HCT116 (cell line): Measurements from ENCODE around the gene MT4. TPM values are rescaled to one million over a fixed set of nuclear protein-coding genes. Genes with fewer than 3 reads are reported as not detected.

Source experiments
- ATAC-seq: fragments of 200-7000 bp; cut with Tn5 transposase; 2 replicates; pipeline ENCODE4 v1.9.1; 2020; ENCODE audit warnings: mild to moderate bottlenecking, moderate library complexity
- BruUV-seq: library from RNA; stranded (reverse); fragments of 400-500 nt; replicated peaks from 2 replicates; lab custom pipeline; 2021; lab: Mats Ljungman, UMichigan
- CTCF ChIA-PET: fragments of 300-600 bp; sonication (Branson Sonifier 250); formaldehyde crosslinking; loops from one replicate; lab custom pipeline; 2021; ENCODE audit warnings: antibody characterized with exemption; lab: Charles Lee
- POLR2A ChIA-PET: fragments of 300-600, 350-600 bp; sonication (Branson Sonifier 250); formaldehyde crosslinking; loops from one replicate; lab custom pipeline; 2021; ENCODE audit warnings: antibody characterized with exemption; lab: Charles Lee
- RAD21 ChIA-PET, 2 experiments: fragments of 300-600 bp; sonication (Branson Sonifier 250); formaldehyde crosslinking; loops; one replicate each; lab custom pipeline; 2023; ENCODE audit warnings: low total read pairs in 2 of 2; ENCODE audit not compliant: uncharacterized antibody in 2 of 2, unreplicated experiment in 2 of 2, low non-redundant PET in 1 of 2; lab: Charles Lee
- DNase-seq: peaks from one replicate; pipeline ENCODE4 v3.0.0-alpha.2; 2010; ENCODE audit warnings: low read depth, low spot score
- H2AFZ ChIP-seq: fragments of 200-600 bp; shearing (Covaris generic), sonication (generic); 2 replicates; pipeline ENCODE4 v1.6.1; 2017; ENCODE audit warnings: low read depth, mixed run types, mixed read lengths, antibody characterized with exemption, low read length; ENCODE audit not compliant: poor library complexity, severe bottlenecking
- H3K27ac ChIP-seq: 2 replicates; pipeline ENCODE4 v1.5.1; 2012; ENCODE audit warnings: low read depth, low read length
- H3K27me3 ChIP-seq: fragments of 200-600 bp; sonication (generic); 2 replicates; pipeline ENCODE4 v1.6.1; 2016; ENCODE audit warnings: mixed run types, low read length, mixed read lengths; ENCODE audit not compliant: insufficient read depth
- H3K36me3 ChIP-seq, 2 experiments: fragments of 200-500 bp in 1 of 2; fragments of 200-600 bp in 1 of 2; sonication (Bioruptor generic) in 1 of 2; sonication (generic) in 1 of 2; 2 replicates each; pipeline versions ENCODE4 v1.5.1 to v1.6.1; 2014 to 2016; ENCODE audit warnings: low read length in 2 of 2, inconsistent platforms in 1 of 2, mixed read lengths in 1 of 2, mixed run types in 1 of 2; ENCODE audit not compliant: insufficient read depth in 2 of 2, control insufficient read depth in 1 of 2
- H3K4me1 ChIP-seq, 2 experiments: fragments of 200-600 bp in 1 of 2; sonication (generic) in 1 of 2; 2 replicates each; pipeline versions ENCODE4 v1.5.1 to v1.6.1; 2012 to 2017; ENCODE audit warnings: low read length in 2 of 2, inconsistent platforms in 1 of 2, mild to moderate bottlenecking in 1 of 2, mixed read lengths in 1 of 2, mixed run types in 1 of 2, moderate library complexity in 1 of 2; ENCODE audit not compliant: insufficient read depth in 2 of 2, control insufficient read depth in 1 of 2
- H3K4me2 ChIP-seq: fragments of 200-600 bp; sonication (generic); 2 replicates; pipeline ENCODE4 v1.6.1; 2017; ENCODE audit warnings: mixed run types, low read length, mixed read lengths
- H3K4me3 ChIP-seq, 2 experiments: fragments of 200-600 bp in 1 of 2; sonication (generic) in 1 of 2; replicated peaks in 1 of 2; 2 replicates each; pipeline ENCODE4 v1.5.1; 2011 to 2016; ENCODE audit warnings: low read length in 2 of 2, control low read depth in 1 of 2, low read depth in 1 of 2, mild to moderate bottlenecking in 1 of 2, mixed read lengths in 1 of 2, mixed run types in 1 of 2
- H3K79me2 ChIP-seq: fragments of 200-600 bp; sonication (generic); 2 replicates; pipeline ENCODE4 v1.6.1; 2017; ENCODE audit warnings: mild to moderate bottlenecking, mixed run types, low read length, moderate library complexity, mixed read lengths; ENCODE audit not compliant: insufficient read depth
- H3K9ac ChIP-seq: fragments of 200-600 bp; sonication (generic); 2 replicates; pipeline ENCODE4 v1.6.1; 2016; ENCODE audit warnings: low read length, mixed read lengths
- H3K9me2 ChIP-seq: fragments of 200-600 bp; sonication (generic), shearing (Covaris generic); 2 replicates; pipeline ENCODE4 v1.6.1; 2017; ENCODE audit warnings: mixed run types, mild to moderate bottlenecking, moderate library complexity; ENCODE audit not compliant: insufficient read depth
- H3K9me3 ChIP-seq, 2 experiments: fragments of 200-500 bp in 1 of 2; fragments of 200-600 bp in 1 of 2; sonication (Bioruptor generic) in 1 of 2; sonication (generic) in 1 of 2; 2 replicates each; pipeline ENCODE4 v1.6.1; 2014 to 2017; ENCODE audit warnings: low read length in 2 of 2, mixed read lengths in 2 of 2, inconsistent platforms in 1 of 2, low read depth in 1 of 2, mild to moderate bottlenecking in 1 of 2, mixed run types in 1 of 2, moderate library complexity in 1 of 2; ENCODE audit not compliant: control insufficient read depth in 1 of 2, insufficient read depth in 1 of 2
- H4K20me1 ChIP-seq: fragments of 200-600 bp; sonication (generic), shearing (Covaris generic); 2 replicates; pipeline ENCODE4 v1.6.1; 2017; ENCODE audit warnings: mixed run types, mild to moderate bottlenecking, moderate library complexity; ENCODE audit not compliant: insufficient read depth
- ATF3 ChIP-seq: IDR thresholded peaks from 2 replicates; pipeline ENCODE4 v1.6.1; 2012
- CBX3 ChIP-seq: IDR thresholded peaks from 2 replicates; pipeline ENCODE4 v1.6.1; 2012; ENCODE audit warnings: low read depth
- CEBPB ChIP-seq: IDR thresholded peaks from 2 replicates; pipeline ENCODE4 v1.6.1; 2012; ENCODE audit warnings: low read depth
- CTCF ChIP-seq, 3 experiments: fragments of 200-600 bp in 1 of 3; sonication (generic) in 1 of 3; IDR thresholded peaks in 2 of 3; conservative IDR thresholded peaks in 1 of 3; 2 replicates each; pipeline ENCODE4 v1.5.1; 2012 to 2017; ENCODE audit warnings: low read depth in 2 of 3, low read length in 2 of 3, antibody characterized with exemption in 1 of 3, borderline replicate concordance in 1 of 3, control low read depth in 1 of 3, mild to moderate bottlenecking in 1 of 3, mixed read lengths in 1 of 3, mixed run types in 1 of 3, moderate library complexity in 1 of 3; ENCODE audit not compliant: insufficient read depth in 1 of 3
- ELF1 ChIP-seq: IDR thresholded peaks from 2 replicates; pipeline ENCODE4 v1.6.1; 2012; ENCODE audit warnings: low read depth, borderline replicate concordance
- MAX ChIP-seq: IDR thresholded peaks from 2 replicates; pipeline ENCODE4 v1.6.1; 2012
- POLR2A ChIP-seq: IDR thresholded peaks from 2 replicates; pipeline ENCODE4 v1.7.0; 2011; ENCODE audit warnings: borderline replicate concordance; ENCODE audit not compliant: insufficient read depth, insufficient read length; ENCODE audit errors: extremely low read depth
- RAD21 ChIP-seq: IDR thresholded peaks from 2 replicates; pipeline ENCODE4 v1.6.1; 2012; ENCODE audit warnings: low read depth, mild to moderate bottlenecking
- SIN3A ChIP-seq: IDR thresholded peaks from 2 replicates; pipeline ENCODE4 v1.6.1; 2012; ENCODE audit warnings: low read depth
- SP1 ChIP-seq: IDR thresholded peaks from 2 replicates; pipeline ENCODE4 v1.6.1; 2012; ENCODE audit warnings: low read depth
- TCF7L2 ChIP-seq: IDR thresholded peaks from 2 replicates; pipeline ENCODE4 v1.7.0; 2011; ENCODE audit warnings: borderline replicate concordance, inconsistent platforms; ENCODE audit not compliant: insufficient read depth, insufficient read length; ENCODE audit errors: extremely low read depth
- intact Hi-C: fragments of 100-400 bp; cut with micrococcal nuclease; formaldehyde crosslinking; loops from 2 replicates; pipeline ENCODE4 v1.10.0; 2022
- total RNA-seq: library from RNA; stranded (reverse); gene quantifications from one replicate; pipeline ENCODE4 v1.2.1, GENCODE V29; 2021; ENCODE audit not compliant: unreplicated experiment

The MT4 gene
- total RNA-seq, 1 experiment from 2014 or later: not detected

GRCh38 chr16:56576585-56577299 lies 11.9 kb downstream of the MT4 start:
- no peak overlapping the region for H3K27ac ChIP-seq
- DNase-seq (peak; percentile 72), ATAC-seq (peak; percentile 100)
- no peaks in the 10 kb centered on the region for H3K79me2 ChIP-seq
- no peaks in the 10 kb centered on the region for H4K20me1 ChIP-seq
- H3K4me3 ChIP-seq: no peak overlapping the region
- H3K9ac ChIP-seq: no peak overlapping the region
- BruUV-seq: no TSS peak
- intact Hi-C loops: loop anchor here (1.0 to 10.0 kb wide), 6 partner anchors 50 to 471 kb away; partner anchors contain the start of gene HERPUD1
- 0 out of 2 replicates have a peak overlapping the region, but pooled peaks have one; percentile 4 for H3K4me2 ChIP-seq
- no peaks in the 10 kb centered on the region for H3K27me3 ChIP-seq
- no peaks in the 10 kb centered on the region for H3K9me3 ChIP-seq
- POLR2A ChIA-PET: no interaction called here
- H3K4me1 ChIP-seq: peaks cover 0 to 9% of the 10 kb centered on the region in 2 experiments; a peak in 2 of 4 replicates
- peak; percentile 37; the same call in 1 of the 2 replicates for TF ChIP-seq MAX
- TF ChIP-seq ATF3: no peak
- TF ChIP-seq SP1: 0 out of 2 replicates have a peak, but pooled peaks have one; percentile 12
- TF ChIP-seq ELF1: no peak
- no peak for TF ChIP-seq SIN3A
- peak; percentile 98 for TF ChIP-seq RAD21
- peak; percentile 63; the same call in 1 of the 2 replicates for TF ChIP-seq CBX3
- peak; percentile 89 to 97 (median 93); a peak in 5 of 6 replicates for TF ChIP-seq CTCF (IDR thresholded peaks at IDR 0.05 in 2 of 3, conservative IDR thresholded peaks at IDR 0.05 in 1 of 3; ENCODE audit: borderline replicate concordance in 1 of 3, insufficient read depth in 1 of 3, low read depth in 2 of 3, low read length in 2 of 3)
- TF ChIP-seq POLR2A: no peak
- no peak for TF ChIP-seq CEBPB
- TF ChIP-seq TCF7L2: peak; percentile 9
- TF ChIP-seq, all 23 proteins: peak for 6
- RAD21 ChIA-PET: interaction anchor here (0.6 to 1.9 kb wide), 2 partner anchors 50 to 125 kb away, joined by 3 to 5 read pairs; no protein-coding TSS in a partner anchor
- H3K9me2 ChIP-seq: no peaks in the 10 kb centered on the region
- H2AFZ ChIP-seq: peak overlapping the region; percentile 87
- no peaks in the 10 kb centered on the region for H3K36me3 ChIP-seq
- CTCF ChIA-PET: interaction anchor here (0.7 to 3.0 kb wide), 7 partner anchors 24 to 213 kb away, joined by 3 to 37 read pairs (median 4); no protein-coding TSS in a partner anchor
